H1 (cell line): ENCODE results near the gene STYK1. TPM values are rescaled to one million over a fixed set of nuclear protein-coding genes. Genes with fewer than 3 reads are reported as not detected.

Experiments
- CTCF ChIA-PET: fragments of 300-600 bp; sonication (Branson Sonifier 250); formaldehyde crosslinking; loops from one replicate; lab custom pipeline; 2021; ENCODE audit not compliant: partially characterized antibody; lab: Charles Lee
- POLR2A ChIA-PET: fragments of 300-600 bp; sonication (Branson Sonifier 250); formaldehyde crosslinking; loops from one replicate; lab custom pipeline; 2021; ENCODE audit warnings: inconsistent platforms; ENCODE audit not compliant: partially characterized antibody; lab: Charles Lee
- DNase-seq, 2 experiments: peaks; one replicate each; pipeline versions ENCODE4 v3.0.0 to v3.0.0-alpha.2; 2010 to 2022; ENCODE audit warnings: low spot score in 2 of 2, low read depth in 1 of 2, mixed read lengths in 1 of 2
- FAIRE-seq: peaks from 2 replicates; lab custom pipeline; 2011; peaks lifted over from hg19 to GRCh38; lab: Jason Lieb, UNC
- H2AFZ ChIP-seq: 2 replicates; pipeline ENCODE4 v1.8.1; 2012; ENCODE audit warnings: low read length, inconsistent platforms
- H2AK5ac ChIP-seq: 2 replicates; pipeline ENCODE4 v1.6.1; 2013; ENCODE audit warnings: low read depth, low read length
- H2BK120ac ChIP-seq: replicated peaks from 2 replicates; pipeline ENCODE3; 2013; ENCODE audit warnings: low read depth, low read length, inconsistent platforms
- H2BK12ac ChIP-seq: 2 replicates; pipeline ENCODE4 v1.6.1; 2013; ENCODE audit warnings: low read depth, low read length
- H2BK15ac ChIP-seq: 2 replicates; pipeline ENCODE4 v1.6.1; 2013; ENCODE audit warnings: low read length
- H2BK20ac ChIP-seq: 2 replicates; pipeline ENCODE4 v1.6.1; 2013; ENCODE audit warnings: low read length
- H2BK5ac ChIP-seq: 2 replicates; pipeline ENCODE4 v1.6.1; 2013; ENCODE audit warnings: low read depth, low read length
- H3K14ac ChIP-seq: 2 replicates; pipeline ENCODE4 v1.6.1; 2013; ENCODE audit warnings: inconsistent platforms; ENCODE audit not compliant: insufficient read length
- H3K18ac ChIP-seq: 2 replicates; pipeline ENCODE4 v1.6.1; 2013; ENCODE audit warnings: low read length; ENCODE audit errors: extremely low read depth
- H3K23ac ChIP-seq: 2 replicates; pipeline ENCODE4 v1.6.1; 2013; ENCODE audit warnings: inconsistent platforms; ENCODE audit not compliant: insufficient read length
- H3K23me2 ChIP-seq: 2 replicates; pipeline ENCODE4 v1.6.1; 2013; ENCODE audit warnings: low read depth, low read length
- H3K27ac ChIP-seq: 2 replicates; pipeline ENCODE4 v1.6.1; 2011; ENCODE audit warnings: low read depth, low read length, inconsistent platforms
- H3K27me3 ChIP-seq, 4 experiments: replicated peaks in 1 of 4; 1 replicate in 1 of 4; 2 replicates in 3 of 4; pipeline versions ENCODE4 v1.6.1 to v1.8.1; 2011 to 2013; ENCODE audit warnings: low read length in 3 of 4, mild to moderate bottlenecking in 3 of 4, inconsistent platforms in 2 of 4, mixed read lengths in 2 of 4, moderate library complexity in 1 of 4; ENCODE audit not compliant: control insufficient read depth in 3 of 4, insufficient read depth in 3 of 4; ENCODE audit errors: extremely low read depth in 1 of 4
- H3K36me3 ChIP-seq, 4 experiments: 2 replicates each; pipeline versions ENCODE4 v1.6.1 to v1.8.1; 2011 to 2013; ENCODE audit warnings: mild to moderate bottlenecking in 4 of 4, low read length in 3 of 4, moderate library complexity in 2 of 4, control low read depth in 1 of 4, inconsistent platforms in 1 of 4; ENCODE audit not compliant: insufficient read depth in 4 of 4, control insufficient read depth in 2 of 4
- H3K4ac ChIP-seq: replicated peaks from 2 replicates; pipeline ENCODE3; 2013; ENCODE audit warnings: low read length, low read depth, mixed read lengths, inconsistent platforms; ENCODE audit not compliant: insufficient read length
- H3K4me1 ChIP-seq, 4 experiments: replicated peaks in 1 of 4; 1 replicate in 1 of 4; 2 replicates in 3 of 4; pipeline versions ENCODE4 v1.6.1 to v1.8.1; 2011 to 2013; ENCODE audit warnings: low read length in 3 of 4, inconsistent platforms in 2 of 4, mixed read lengths in 1 of 4; ENCODE audit not compliant: insufficient read depth in 4 of 4, control insufficient read depth in 3 of 4
- H3K4me2 ChIP-seq, 2 experiments: 2 replicates each; pipeline versions ENCODE4 v1.6.1 to v1.8.1; 2011 to 2013; ENCODE audit warnings: low read depth in 2 of 2, low read length in 2 of 2, control low read depth in 1 of 2, inconsistent platforms in 1 of 2, mild to moderate bottlenecking in 1 of 2; ENCODE audit not compliant: insufficient read depth in 1 of 2
- H3K4me3 ChIP-seq, 4 experiments: fragments of 200-600, 300-600 bp in 1 of 4; sonication (generic), shearing (Covaris generic), sonication (Bioruptor Twin) in 1 of 4; 2 replicates each; pipeline versions ENCODE4 v1.5.1 to v1.8.1; 2011 to 2016; ENCODE audit warnings: low read length in 4 of 4, low read depth in 3 of 4, control low read depth in 2 of 4, inconsistent platforms in 2 of 4, mild to moderate bottlenecking in 2 of 4, mixed read lengths in 1 of 4, moderate library complexity in 1 of 4; ENCODE audit not compliant: insufficient read depth in 2 of 4; ENCODE audit errors: extremely low read depth in 1 of 4
- H3K56ac ChIP-seq: replicated peaks from 2 replicates; pipeline ENCODE3; 2013; ENCODE audit warnings: low read depth, mild to moderate bottlenecking, mixed read lengths, low read length, inconsistent platforms; ENCODE audit not compliant: insufficient read length
- H3K79me1 ChIP-seq: 2 replicates; pipeline ENCODE4 v1.6.1; 2013; ENCODE audit warnings: low read depth, low read length, control low read depth
- H3K79me2 ChIP-seq, 2 experiments: 2 replicates each; pipeline versions ENCODE4 v1.6.1 to v1.8.1; 2012 to 2013; ENCODE audit warnings: low read length in 2 of 2, mild to moderate bottlenecking in 2 of 2, inconsistent platforms in 1 of 2; ENCODE audit not compliant: insufficient read depth in 2 of 2, control insufficient read depth in 1 of 2
- H3K9ac ChIP-seq, 4 experiments: replicated peaks in 1 of 4; 1 replicate in 1 of 4; 2 replicates in 3 of 4; pipeline versions ENCODE4 v1.6.1 to v1.8.1; 2011 to 2013; ENCODE audit warnings: low read depth in 3 of 4, low read length in 3 of 4, control low read depth in 2 of 4, mild to moderate bottlenecking in 2 of 4, moderate library complexity in 2 of 4, inconsistent platforms in 1 of 4; ENCODE audit errors: extremely low read depth in 1 of 4
- H3K9me3 ChIP-seq, 2 experiments: 2 replicates each; pipeline versions ENCODE4 v1.6.1 to v1.8.1; 2012 to 2013; ENCODE audit warnings: mild to moderate bottlenecking in 2 of 2, moderate library complexity in 2 of 2, control low read depth in 1 of 2, inconsistent platforms in 1 of 2, low read depth in 1 of 2, low read length in 1 of 2, mixed read lengths in 1 of 2; ENCODE audit not compliant: insufficient read depth in 2 of 2
- H4K20me1 ChIP-seq, 2 experiments: replicated peaks in 1 of 2; 2 replicates each; pipeline versions ENCODE3 to v1.8.1; 2011 to 2013; ENCODE audit warnings: inconsistent platforms in 2 of 2, low read length in 2 of 2, mild to moderate bottlenecking in 1 of 2; ENCODE audit not compliant: insufficient read depth in 2 of 2, control insufficient read depth in 1 of 2
- H4K5ac ChIP-seq: 2 replicates; pipeline ENCODE4 v1.6.1; 2013; ENCODE audit warnings: low read length, low read depth, mixed read lengths, inconsistent platforms; ENCODE audit not compliant: insufficient read length
- H4K8ac ChIP-seq: 2 replicates; pipeline ENCODE4 v1.8.0; 2013; ENCODE audit warnings: mild to moderate bottlenecking, moderate library complexity, low read length, inconsistent platforms; ENCODE audit not compliant: insufficient read depth; ENCODE audit errors: extremely low read depth
- H4K91ac ChIP-seq: replicated peaks from 2 replicates; pipeline ENCODE3; 2013; ENCODE audit warnings: low read length, mixed read lengths, inconsistent platforms; ENCODE audit not compliant: insufficient read length
- BRCA1 ChIP-seq: IDR thresholded peaks from 2 replicates; pipeline ENCODE4 v1.6.1; 2012; ENCODE audit warnings: low read depth, low read length, improper control_type of control experiment
- KDM5A ChIP-seq: fragments of 200-600 bp; IDR thresholded peaks from 2 replicates; pipeline ENCODE4 v1.7.1; 2012; ENCODE audit warnings: mild to moderate bottlenecking, low read length, inconsistent platforms, mixed read lengths
- POLR2A ChIP-seq, 2 experiments: IDR thresholded peaks; 1 replicate in 1 of 2; 2 replicates in 1 of 2; pipeline ENCODE4 v1.6.1; 2011; ENCODE audit warnings: low read depth in 2 of 2, low read length in 2 of 2, mild to moderate bottlenecking in 2 of 2; ENCODE audit errors: control extremely low read depth in 1 of 2
- POLR2AphosphoS5 ChIP-seq: IDR thresholded peaks from 2 replicates; pipeline ENCODE4 v1.6.1; 2011; ENCODE audit warnings: low read depth, low read length
- SP1 ChIP-seq: IDR thresholded peaks from 2 replicates; pipeline ENCODE4 v1.6.1; 2011; ENCODE audit warnings: low read depth, low read length
- TAF7 ChIP-seq: optimal IDR thresholded peaks from 2 replicates; pipeline ENCODE3; 2011; ENCODE audit warnings: low read depth, mild to moderate bottlenecking, inconsistent platforms, low read length, moderate library complexity, borderline replicate concordance
- WGBS, 2 experiments: shearing (Covaris generic) in 1 of 2; methylation state at CpG; one replicate each; pipeline versions ENCODE4 v1.1.6 to v1.1.7; 2013 to 2015; ENCODE audit warnings: low lambda C conversion rate in 2 of 2, mixed read lengths in 2 of 2, inconsistent platforms in 1 of 2, low coverage in 1 of 2, missing lambda C conversion rate in 1 of 2; ENCODE audit not compliant: insufficient replicate concordance in 2 of 2, insufficient coverage in 1 of 2, insufficient read length in 1 of 2; ENCODE audit errors: extremely low coverage in 1 of 2, missing lambda C conversion rate in 1 of 2; 5-methylcytosine and 5-hydroxymethylcytosine counted together
- polyA plus RNA-seq, 7 experiments: library from polyadenylated mRNA; depleted of rRNA in 3 of 7; stranded (reverse) in 5 of 7; unstranded in 2 of 7; fragments of >200 nt in 5 of 7; fragments of 200-250 nt in 2 of 7; gene quantifications; 1 replicate in 5 of 7; 2 replicates in 1 of 7; 4 replicates in 1 of 7; pipeline versions ENCODE4 v1.2.1 to v1.2.3, GENCODE V29; 2011 to 2013; ENCODE audit warnings: missing spikeins in 2 of 7, mixed read lengths in 2 of 7
- total RNA-seq: library from RNA; stranded (reverse); fragmentation: NEBNext Ultra II Directional; extraction: Animal tissue kit (Norgen Biotek cat#: 25700); gene quantifications from 2 replicates; pipeline ENCODE4 v1.2.1, GENCODE V29; 2021
- TF ChIP-seq, protein P1 (sequence below): IDR thresholded peaks from 2 replicates; pipeline ENCODE4 v1.6.1; 2011; ENCODE audit warnings: low read length, improper control_type of control experiment

The STYK1 gene
- total and polyA plus RNA-seq, 2 of the 8 experiments (the other 6 are each of a cell fraction or from before 2014, with no cell fraction given) = 0.38 to 1.1 TPM

DNA sequence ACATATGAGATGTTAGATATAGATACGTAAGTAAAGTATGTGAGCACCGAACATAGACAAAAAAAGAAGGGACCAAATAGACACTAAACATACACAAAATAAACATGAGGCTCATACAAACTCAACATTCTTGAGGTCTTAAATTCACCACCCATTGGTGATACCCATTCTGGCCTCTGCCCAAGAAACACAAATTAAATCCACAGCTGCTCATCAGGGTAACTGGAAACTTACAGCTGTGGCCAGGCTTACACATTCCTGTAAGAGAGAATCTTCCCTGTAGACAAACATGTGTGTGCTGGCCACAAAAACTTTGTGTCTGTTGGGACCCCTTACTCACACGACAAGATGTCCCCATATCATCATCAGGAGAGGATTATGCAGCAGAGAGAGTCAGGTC is 82.9 kb downstream of the STYK1 start:
- no peak overlapping the region for H2BK12ac ChIP-seq
- H3K27ac ChIP-seq = no peak overlapping the region
- no peak overlapping the region for H3K14ac ChIP-seq
- H3K4me1 ChIP-seq = no peaks in the 10 kb centered on the region
- H2BK5ac ChIP-seq = no peak overlapping the region
- no peak overlapping the region for H4K91ac ChIP-seq
- no peak overlapping the region for H3K9ac ChIP-seq
- no peak overlapping the region for H4K5ac ChIP-seq
- H3K18ac ChIP-seq = no peak overlapping the region
- H2AFZ ChIP-seq = no peak overlapping the region
- H3K4me3 ChIP-seq = no peak overlapping the region
- H2BK20ac ChIP-seq = no peak overlapping the region
- no peak overlapping the region for H2BK120ac ChIP-seq
- H2AK5ac ChIP-seq = no peak overlapping the region
- no peak overlapping the region for H3K4me2 ChIP-seq
- no peaks in the 10 kb centered on the region for H3K79me1 ChIP-seq
- no peaks in the 10 kb centered on the region for H3K9me3 ChIP-seq
- CTCF ChIA-PET = interaction anchor here (1.7 kb wide), 1 partner anchor 225 kb away, joined by 3 read pairs; no protein-coding TSS in a partner anchor
- POLR2A ChIA-PET = no interaction called here
- no peak overlapping the region for H2BK15ac ChIP-seq
- H3K36me3 ChIP-seq = peaks cover 0 to 5% (median under 1%) of the 10 kb centered on the region in 4 experiments; a peak in 3 of 8 replicates
- no peak overlapping the region for H4K8ac ChIP-seq
- no peaks in the 10 kb centered on the region for H3K23me2 ChIP-seq
- no peak overlapping the region for H3K4ac ChIP-seq
- H4K20me1 ChIP-seq = no peaks in the 10 kb centered on the region
- no peak overlapping the region for H3K23ac ChIP-seq
- TF ChIP-seq KDM5A (no peak), BRCA1 (no peak), TAF7 (no peak), SP1 (no peak), POLR2AphosphoS5 (no peak), POLR2A (IDR thresholded peaks at IDR 0.05; ENCODE audit: control extremely low read depth in 1 of 2, low read depth in 2 of 2, low read length in 2 of 2) (no peak)
- TF ChIP-seq, protein P1, sequence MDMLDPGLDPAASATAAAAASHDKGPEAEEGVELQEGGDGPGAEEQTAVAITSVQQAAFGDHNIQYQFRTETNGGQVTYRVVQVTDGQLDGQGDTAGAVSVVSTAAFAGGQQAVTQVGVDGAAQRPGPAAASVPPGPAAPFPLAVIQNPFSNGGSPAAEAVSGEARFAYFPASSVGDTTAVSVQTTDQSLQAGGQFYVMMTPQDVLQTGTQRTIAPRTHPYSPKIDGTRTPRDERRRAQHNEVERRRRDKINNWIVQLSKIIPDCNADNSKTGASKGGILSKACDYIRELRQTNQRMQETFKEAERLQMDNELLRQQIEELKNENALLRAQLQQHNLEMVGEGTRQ = no peak
- no peaks in the 10 kb centered on the region for H3K79me2 ChIP-seq
- H3K27me3 ChIP-seq = no peaks in the 10 kb centered on the region
- DNase-seq = no peak
- H3K56ac ChIP-seq = no peak overlapping the region
- no peak for FAIRE-seq
- WGBS, 2 experiments = 92 to 100% methylated on average over 1 to 3 of the region's 3 CpGs
